Caki2 (cell line): ENCODE results near the gene GJA8. TPM values are rescaled to one million over a fixed set of nuclear protein-coding genes. Genes with fewer than 3 reads are reported as not detected.
A peak's percentile ranks its signal among the peaks of the same experiment; 100 is the strongest.
"Not testable (repeated sequence)": the region's sequence is repeated elsewhere in the genome, so short reads cannot be mapped to it uniquely, and the experiment has no call there.

Experiments used
- DNase-seq: peaks from one replicate; pipeline ENCODE4 v3.0.0-alpha.2; 2015; ENCODE audit warnings: low read depth
- in situ Hi-C: cut with HindIII; loops from 2 replicates; pipeline ENCODE4 v1.10.0; 2016; ENCODE audit warnings: low sequenced_read_pairs, low pct_unique_long_range_greater_than_20kb, mixed read lengths
- total RNA-seq: library from RNA; depleted of rRNA; stranded (reverse); fragments of >200 nt; shearing (Covaris generic); gene quantifications from 2 replicates; pipeline ENCODE4 v1.2.3, GENCODE V29; 2014; ENCODE audit warnings: low replicate concordance; rRNA removed

Gene GJA8
- total RNA-seq, 1 experiment from 2014 or later: not detected

DNA sequence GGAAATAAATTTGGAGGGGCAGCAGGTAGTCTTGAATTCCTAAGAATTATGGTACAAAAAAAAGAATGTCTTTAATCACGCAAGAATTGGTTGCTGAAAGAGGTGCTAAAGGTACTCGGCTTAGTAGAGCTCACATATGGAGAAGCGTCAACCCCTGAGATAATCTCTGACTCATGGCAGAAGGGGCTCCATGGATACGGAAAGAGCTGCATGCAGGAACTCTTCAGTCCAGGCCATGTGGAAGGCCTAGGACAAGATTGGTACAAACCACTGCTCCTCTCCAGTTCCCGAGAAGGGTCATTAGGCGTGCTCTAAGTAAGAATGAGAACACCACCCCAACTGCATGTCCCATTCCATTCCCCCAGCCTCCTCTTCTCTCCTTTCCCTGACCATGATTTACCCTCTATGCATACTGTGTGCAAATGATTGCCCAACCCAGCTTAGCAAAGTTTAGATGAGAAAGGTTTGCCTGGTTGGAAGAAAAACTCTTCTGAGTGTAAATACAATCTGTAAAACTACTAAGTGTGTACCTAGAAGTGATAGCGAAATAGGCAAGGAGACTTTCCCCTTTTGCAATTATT, 10.9 kb downstream of the GJA8 start:
- in situ Hi-C loops: no loop called here
- DNase-seq: no peak

DNA sequence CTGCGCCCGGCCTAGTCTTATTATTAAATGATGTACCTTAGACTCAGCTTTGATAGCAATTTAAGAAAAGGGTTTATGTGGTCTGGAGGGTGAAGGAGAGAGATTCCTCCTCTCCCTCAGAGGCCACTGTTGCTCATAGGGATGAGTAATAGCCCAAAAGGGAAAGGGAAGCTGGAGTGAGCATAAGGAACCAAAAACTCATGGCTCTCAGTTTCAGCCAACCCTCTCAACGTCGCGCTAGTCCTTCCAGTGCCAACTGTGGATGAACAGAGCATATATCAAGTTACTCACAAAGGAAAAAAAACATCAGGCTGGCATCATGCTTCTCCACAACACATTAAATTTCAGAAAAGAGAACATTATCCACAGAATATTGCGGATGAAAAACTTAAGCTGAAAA, 17.3 kb downstream of the GJA8 start:
- no peak for DNase-seq
- in situ Hi-C loops: no loop called here

DNA sequence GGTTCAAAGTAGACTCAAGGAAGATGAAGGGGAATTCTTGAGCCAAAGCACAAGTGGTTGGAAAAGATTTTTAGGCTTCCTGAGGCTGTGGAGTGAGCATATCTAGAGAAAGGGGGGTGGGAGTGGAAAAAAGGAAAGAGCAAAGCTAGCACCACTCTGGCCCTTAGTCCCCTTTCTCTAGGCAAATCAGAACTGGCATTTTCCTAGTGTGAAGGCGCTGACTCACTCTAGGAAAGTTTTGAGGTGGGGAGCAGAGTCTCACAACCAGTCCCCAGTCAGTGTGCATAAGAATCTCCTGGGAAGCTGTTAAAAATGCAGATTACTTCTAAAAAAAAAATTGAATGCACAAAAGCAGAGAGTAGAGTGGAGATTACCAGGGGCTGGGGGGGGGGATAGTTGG, 22.2 kb downstream of the GJA8 start:
- in situ Hi-C loops: no loop called here
- DNase-seq: no peak

DNA sequence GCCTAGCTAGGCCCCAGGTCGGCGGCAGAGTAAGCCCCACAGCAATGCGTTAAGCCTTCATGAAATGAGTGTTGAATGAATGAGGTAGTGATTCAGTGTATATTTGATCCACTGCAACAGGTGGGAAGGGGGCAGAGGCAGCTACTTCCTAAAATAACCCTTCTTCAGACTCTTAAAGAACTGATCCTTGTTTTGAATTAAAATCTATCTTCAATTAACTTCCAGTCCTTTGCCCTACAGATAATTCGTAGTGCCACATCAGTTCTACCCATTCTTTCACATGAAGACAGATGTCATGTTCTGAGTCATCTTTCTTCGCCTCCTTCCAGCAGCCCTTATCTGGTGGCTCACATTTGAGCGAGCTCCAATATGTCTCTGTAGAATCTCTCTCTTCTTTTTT, 24.6 kb downstream of the GJA8 start:
- DNase-seq, in situ Hi-C loops: not testable (repeated sequence)

DNA sequence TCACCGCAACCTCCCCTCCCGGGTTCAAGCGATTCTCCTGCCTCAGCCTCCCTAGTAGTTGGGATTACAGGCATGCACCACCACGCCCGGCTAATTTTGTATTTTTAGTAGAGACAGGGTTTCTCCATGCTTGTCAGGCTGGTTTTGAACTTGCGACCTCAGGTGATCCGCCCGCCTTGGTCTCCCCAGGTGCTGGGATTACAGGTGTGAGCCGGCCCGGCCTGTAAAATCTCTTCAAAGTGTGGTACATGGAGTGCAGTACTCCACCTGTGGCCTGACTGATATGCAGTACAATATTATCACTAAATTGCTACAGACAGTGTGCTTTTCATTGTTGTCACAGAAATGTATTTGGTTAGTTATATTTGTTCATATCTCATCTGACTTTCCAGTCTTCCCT, 25.1 kb downstream of the GJA8 start:
- DNase-seq, in situ Hi-C loops: not testable (repeated sequence)

DNA sequence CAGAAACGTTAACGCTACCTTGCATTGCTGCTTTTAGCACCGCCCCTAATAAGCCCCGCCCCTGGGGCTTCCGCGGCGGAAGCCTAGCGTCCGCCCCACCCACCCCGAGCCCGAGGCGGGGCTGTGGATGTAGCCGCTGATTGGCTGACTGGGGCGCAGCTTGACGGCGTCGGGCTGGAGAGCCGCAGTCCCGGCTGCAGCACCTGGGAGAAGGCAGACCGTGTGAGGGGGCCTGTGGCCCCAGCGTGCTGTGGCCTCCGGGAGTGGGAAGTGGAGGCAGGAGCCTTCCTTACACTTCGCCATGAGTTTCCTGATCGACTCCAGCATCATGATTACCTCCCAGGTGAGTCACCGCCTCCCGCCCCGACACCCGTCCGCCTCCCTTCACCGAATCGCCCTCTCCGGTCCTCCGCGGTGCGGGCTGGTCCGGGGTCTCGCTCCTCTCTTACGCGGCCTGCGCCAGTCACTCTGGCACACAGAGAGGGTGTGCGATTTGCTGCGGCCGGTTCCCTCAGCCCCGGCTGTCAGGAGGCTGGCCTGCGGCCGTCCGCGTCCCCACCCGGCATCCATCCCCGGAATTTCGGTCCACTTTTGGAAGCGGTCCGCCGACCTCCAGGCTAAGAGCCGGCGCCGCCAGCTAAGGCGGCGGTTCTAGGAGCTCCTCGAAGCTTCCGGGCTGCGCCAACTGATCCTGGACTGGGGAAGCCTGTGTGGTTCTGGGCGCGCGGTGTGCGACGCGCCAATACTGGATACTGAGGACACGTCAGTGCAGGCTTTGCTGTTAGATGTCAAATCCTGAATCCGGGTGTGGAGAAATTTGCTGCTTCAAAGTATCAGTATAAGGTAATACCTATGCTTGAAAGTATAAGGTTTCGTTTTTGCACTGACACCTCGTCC, 25.9 kb downstream of the GJA8 start, which contains the start of gene GPR89B:
TSS of gene GPR89B (plus strand) at position 185 of the 897 bp plus-strand sequence. CDS start at position 302, 117 bp downstream.
- DNase-seq: peak; percentile 85
- in situ Hi-C loops: not testable (repeated sequence)

DNA sequence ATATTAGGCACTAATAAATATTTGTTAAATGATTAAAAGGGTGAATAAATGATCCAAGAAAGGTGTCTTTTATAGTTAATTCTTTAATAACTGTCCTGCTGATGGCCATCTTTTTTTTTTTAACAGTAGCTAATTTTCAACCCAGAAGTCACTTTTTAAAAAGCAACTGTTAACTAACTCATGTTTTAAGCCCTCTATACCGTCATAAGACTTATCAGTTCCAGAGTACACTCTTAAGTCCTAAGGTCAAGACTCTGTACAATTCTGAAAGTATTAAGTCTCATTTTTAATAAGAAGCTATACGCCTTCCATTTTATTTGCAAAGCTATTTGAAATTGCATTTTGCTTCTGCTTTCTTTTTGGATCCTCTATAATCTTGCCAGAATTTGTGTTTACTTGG, 28.5 kb downstream of the GJA8 start:
- in situ Hi-C loops, DNase-seq: not testable (repeated sequence)

DNA sequence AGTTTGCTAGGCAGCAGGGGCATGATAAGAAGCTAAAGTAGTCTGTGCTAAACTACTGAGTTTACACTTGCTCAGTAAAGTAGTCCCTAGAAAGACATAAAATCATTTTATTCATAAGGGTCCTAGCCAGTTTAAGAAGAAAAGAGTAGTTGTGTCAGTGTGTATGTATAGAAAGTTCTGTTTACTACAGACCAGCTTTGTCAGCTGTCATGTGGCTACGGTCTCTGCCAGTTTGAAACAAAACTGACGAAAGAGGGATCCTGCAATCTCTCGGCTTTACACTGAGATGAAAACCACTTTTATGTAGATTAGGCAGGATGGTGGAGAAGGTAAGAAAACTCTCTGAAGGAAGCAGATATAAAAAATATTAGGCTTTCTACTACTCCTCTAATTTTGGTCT, 32.7 kb downstream of the GJA8 start:
- DNase-seq, in situ Hi-C loops: not testable (repeated sequence)

DNA sequence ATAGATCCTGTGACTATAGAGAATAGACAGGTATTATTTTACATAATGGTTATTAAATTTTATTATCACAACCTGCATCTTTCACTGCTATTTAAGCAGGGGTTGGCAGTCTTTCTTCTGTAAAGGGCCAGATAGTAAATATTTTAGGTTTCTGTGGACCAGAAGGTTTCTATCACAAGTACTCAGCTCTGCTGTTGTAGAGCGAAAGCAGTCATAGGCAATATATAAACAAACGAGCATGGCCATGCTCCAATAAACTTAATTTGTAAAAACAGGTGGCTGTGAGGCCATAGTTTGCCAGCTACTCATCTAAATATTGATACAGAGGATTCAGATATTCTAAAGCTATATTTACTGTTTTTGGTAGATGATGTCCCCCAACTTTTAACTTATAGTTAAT, 37.9 kb downstream of the GJA8 start:
- in situ Hi-C loops, DNase-seq: not testable (repeated sequence)

DNA sequence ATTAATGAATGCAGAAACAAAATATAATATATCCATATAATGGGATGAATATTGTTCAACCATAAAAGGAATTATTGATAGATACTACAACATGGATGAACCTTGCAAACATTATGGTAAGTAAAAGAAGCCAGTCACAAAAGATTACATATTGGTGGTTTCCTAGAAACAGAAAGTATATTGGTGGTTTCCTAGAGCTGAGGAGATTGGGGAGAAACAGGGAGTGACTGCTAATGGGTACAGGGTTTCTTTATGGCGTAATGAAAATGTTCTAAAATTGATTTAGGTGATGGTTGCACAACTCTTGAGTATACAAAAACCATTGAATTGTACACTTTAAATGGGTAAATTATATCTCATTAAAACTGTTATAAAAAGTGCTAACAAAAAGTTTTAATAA, 40.0 kb downstream of the GJA8 start:
- DNase-seq, in situ Hi-C loops: not testable (repeated sequence)

DNA sequence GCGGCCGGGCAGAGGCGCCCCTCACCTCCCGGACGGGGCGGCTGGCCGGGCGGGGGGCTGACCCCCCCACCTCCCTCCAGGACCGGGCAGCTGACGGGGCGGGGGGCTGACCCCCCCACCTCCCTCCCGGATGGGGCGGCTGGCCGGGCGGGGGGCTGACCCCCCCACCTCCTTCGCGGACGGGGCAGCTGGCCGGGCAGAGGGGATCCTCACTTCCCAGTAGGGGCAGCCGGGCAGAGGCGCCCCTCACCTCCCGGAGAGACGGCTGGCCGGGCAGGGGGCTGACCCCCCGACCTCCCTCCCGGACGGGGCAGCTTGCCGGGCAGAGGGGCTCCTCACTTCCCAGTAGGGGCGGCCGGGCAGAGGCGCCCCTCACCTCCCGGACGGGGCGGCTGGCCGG, 46.9 kb downstream of the GJA8 start:
- in situ Hi-C loops, DNase-seq: not testable (repeated sequence)

Other genes with a start within 250 kb of the GJA8 start
- gene ACP6, start 232.3 kb upstream of the GJA8 start, total RNA-seq: 14.9 and 31.2 TPM in 2 replicates
- gene GJA5, start 142.2 kb upstream of the GJA8 start, total RNA-seq: not detected in 2 replicates
- 2.3 and 6.1 TPM in 2 replicates for gene GPR89B, start 25.6 kb downstream of the GJA8 start, total RNA-seq
- 2.4 and 2.5 TPM in 2 replicates for gene NBPF11, start 249.5 kb downstream of the GJA8 start, total RNA-seq